GM12878 (cell line): Measurements from ENCODE around the gene FBXL5. TPM values are rescaled to one million over a fixed set of nuclear protein-coding genes. Genes with fewer than 3 reads are reported as not detected.

Source experiments
- ATAC-seq: fragments of 200-7000 bp; cut with Tn5 transposase; 3 replicates; pipeline ENCODE4 v1.9.1; 2020; ENCODE audit warnings: mild to moderate bottlenecking, moderate library complexity
- BruUV-seq: library from RNA; stranded (reverse); fragments of 400-500 nt; replicated peaks from 2 replicates; lab custom pipeline; 2021; lab: Mats Ljungman, UMichigan
- CTCF ChIA-PET: fragments of 300-600 bp; sonication (Branson Sonifier 250); formaldehyde crosslinking; extraction: SDS; loops from one replicate; lab custom pipeline; 2021; ENCODE audit warnings: inconsistent platforms; lab: Yijun Ruan, JAX
- POLR2A ChIA-PET: fragments of 350-600 bp; formaldehyde crosslinking; extraction: SDS; loops from one replicate; lab custom pipeline; 2021; ENCODE audit warnings: inconsistent platforms; lab: Charles Lee
- RAD21 ChIA-PET: fragments of 300-600 bp; sonication (Branson Sonifier 250); formaldehyde crosslinking; loops from one replicate; lab custom pipeline; 2023; ENCODE audit warnings: antibody characterized with exemption; ENCODE audit not compliant: unreplicated experiment; lab: Charles Lee
- SMC1A ChIA-PET: fragments of 300-600 bp; sonication (Branson Sonifier 250); formaldehyde crosslinking; loops from one replicate; lab custom pipeline; 2023; ENCODE audit not compliant: unreplicated experiment, uncharacterized antibody; lab: Charles Lee
- DNase-seq: peaks from one replicate; pipeline ENCODE4 v3.0.0-alpha.2; 2011; ENCODE audit warnings: low read depth, low spot score
- FAIRE-seq: peaks from 3 replicates; lab custom pipeline; 2011; peaks lifted over from hg19 to GRCh38; lab: Jason Lieb, UNC
- H2AFZ ChIP-seq: 2 replicates; pipeline ENCODE4 v1.6.0; 2011; ENCODE audit warnings: low read depth, low read length, control low read depth; ENCODE audit not compliant: control insufficient read depth
- H3K27ac ChIP-seq: 2 replicates; pipeline ENCODE4 v1.5.1; 2011; ENCODE audit warnings: control low read depth; ENCODE audit not compliant: control insufficient read depth, insufficient read depth
- H3K27me3 ChIP-seq, 2 experiments: replicated peaks in 1 of 2; 2 replicates each; pipeline versions ENCODE4 v1.6.0 to v1.6.1; 2011; ENCODE audit warnings: low read length in 1 of 2; ENCODE audit not compliant: control insufficient read depth in 2 of 2, insufficient read depth in 2 of 2
- H3K36me3 ChIP-seq, 2 experiments: 2 replicates each; pipeline ENCODE4 v1.5.1; 2011; ENCODE audit warnings: low read length in 1 of 2; ENCODE audit not compliant: control insufficient read depth in 2 of 2, insufficient read depth in 2 of 2
- H3K4me1 ChIP-seq: 2 replicates; pipeline ENCODE4 v1.6.1; 2011; ENCODE audit warnings: mild to moderate bottlenecking, low read length, moderate library complexity, mixed read lengths; ENCODE audit not compliant: control insufficient read depth, insufficient read depth
- H3K4me2 ChIP-seq: 2 replicates; pipeline ENCODE4 v1.6.0; 2011; ENCODE audit warnings: control low read depth; ENCODE audit not compliant: control insufficient read depth, insufficient read depth
- H3K4me3 ChIP-seq: fragments of 200-600 bp; sonication (generic); 2 replicates; pipeline ENCODE4 v1.5.1; 2016
- H3K79me2 ChIP-seq: 2 replicates; pipeline ENCODE4 v1.6.0; 2011; ENCODE audit warnings: low read length; ENCODE audit not compliant: control insufficient read depth, insufficient read depth
- H3K9ac ChIP-seq: 2 replicates; pipeline ENCODE4 v1.8.0; 2011; ENCODE audit warnings: low read length, control low read depth, mixed read lengths; ENCODE audit not compliant: control insufficient read depth, insufficient read depth
- H3K9me3 ChIP-seq: replicated peaks from 3 replicates; pipeline ENCODE4 v1.5.1; 2011; ENCODE audit warnings: mild to moderate bottlenecking, low read length; ENCODE audit not compliant: control insufficient read depth, insufficient read depth
- H4K20me1 ChIP-seq: 2 replicates; pipeline ENCODE4 v1.6.0; 2011; ENCODE audit not compliant: control insufficient read depth, insufficient read depth
- BHLHE40 ChIP-seq, 2 experiments: fragments of 450-650 bp in 1 of 2; IDR thresholded peaks; 2 replicates each; pipeline ENCODE4 v1.6.1; 2011 to 2017; ENCODE audit warnings: low read depth in 2 of 2, borderline replicate concordance in 1 of 2, improper control_type of control experiment in 1 of 2, low read length in 1 of 2, mild to moderate bottlenecking in 1 of 2
- ELK1 ChIP-seq: IDR thresholded peaks from 2 replicates; pipeline ENCODE4 v1.6.1; 2012; ENCODE audit warnings: low read depth, low read length, improper control_type of control experiment
- HSF1 ChIP-seq: fragments of 150-350 bp; IDR thresholded peaks from 2 replicates; pipeline ENCODE4 v1.6.1; 2014; ENCODE audit warnings: mild to moderate bottlenecking, low read depth, low read length
- PML ChIP-seq: IDR thresholded peaks from 2 replicates; pipeline ENCODE4 v1.6.1; 2012; ENCODE audit warnings: low read length, inconsistent platforms
- RAD21 ChIP-seq: IDR thresholded peaks from 2 replicates; pipeline ENCODE4 v1.6.1; 2011; ENCODE audit warnings: mild to moderate bottlenecking, low read depth, low read length, moderate library complexity; ENCODE audit not compliant: insufficient read depth
- RBBP5 ChIP-seq: fragments of 200-600 bp; sonication (generic); conservative IDR thresholded peaks from 2 replicates; pipeline ENCODE4 v1.6.1; 2016
- SKIL ChIP-seq: fragments of 450-650 bp; IDR thresholded peaks from 2 replicates; pipeline ENCODE4 v1.6.1; 2017; ENCODE audit warnings: mild to moderate bottlenecking, low read depth, inconsistent platforms; ENCODE audit not compliant: poor library complexity, severe bottlenecking
- SPI1 ChIP-seq: IDR thresholded peaks from 2 replicates; pipeline ENCODE4 v1.6.1; 2011; ENCODE audit warnings: low read depth, mild to moderate bottlenecking, low read length, moderate library complexity, borderline replicate concordance; ENCODE audit not compliant: insufficient read depth
- STAT1 ChIP-seq: fragments of 450-650 bp; conservative IDR thresholded peaks from 2 replicates; pipeline ENCODE4 v1.6.1; 2014; ENCODE audit warnings: antibody characterized with exemption, mild to moderate bottlenecking
- USF1 ChIP-seq: IDR thresholded peaks from 2 replicates; pipeline ENCODE4 v1.6.1; 2011; ENCODE audit warnings: borderline replicate concordance, low read depth, mild to moderate bottlenecking, moderate library complexity, mixed read lengths, low read length; ENCODE audit not compliant: insufficient read depth; ENCODE audit errors: extremely low read length
- ZBTB4 ChIP-seq: fragments of 450-650 bp; formaldehyde crosslinking; IDR thresholded peaks from 2 replicates; pipeline ENCODE4 v1.4.0; 2022; ENCODE audit warnings: mild to moderate bottlenecking, moderate library complexity
- WGBS: methylation state at CpG from one replicate; pipeline ENCODE4 v1.1.6; 2016; ENCODE audit warnings: low lambda C conversion rate; ENCODE audit not compliant: insufficient replicate concordance, insufficient coverage; ENCODE audit errors: missing lambda C conversion rate; 5-methylcytosine and 5-hydroxymethylcytosine counted together
- in situ Hi-C: fragments of 300-500 bp; cut with MboI; formaldehyde crosslinking; loops from 9 replicates; pipeline ENCODE4 v1.14.3; 2018; ENCODE audit warnings: mixed read lengths
- intact Hi-C: fragments of 100-400 bp; cut with micrococcal nuclease; formaldehyde crosslinking; loops from one replicate; pipeline ENCODE4 v1.14.2; 2022; ENCODE audit not compliant: unreplicated experiment
- polyA plus RNA-seq, 11 experiments: library from polyadenylated mRNA; depleted of rRNA in 4 of 11; unstranded in 6 of 11; stranded (reverse) in 5 of 11; fragments of >200 nt; fragmentation: Nextera tagmentation in 4 of 11; fragmentation: Illumina TruSeq in 1 of 11; extraction: Ambion mirVana in 4 of 11; extraction: Trizol in 1 of 11; gene quantifications; 1 replicate in 1 of 11; 2 replicates in 10 of 11; pipeline versions ENCODE4 v1.2.1 to v1.2.3, GENCODE V29; 2011 to 2016; ENCODE audit warnings: inconsistent platforms in 2 of 11, missing spikeins in 2 of 11, low read depth in 1 of 11
- total RNA-seq, 4 experiments: library from RNA; depleted of rRNA in 3 of 4; stranded (reverse); fragments of >200 nt in 3 of 4; fragmentation: Illumina TruSeq in 1 of 4; extraction: Trizol in 1 of 4; gene quantifications; 2 replicates each; pipeline versions ENCODE4 v1.2.1 to v1.2.3, GENCODE V29; 2013 to 2021

The FBXL5 gene
- total and polyA plus RNA-seq, 10 of the 15 experiments (the other 5 are each of a cell fraction or from before 2014, with no cell fraction given) = 10.1 to 46.2 (median 32.7) TPM

- SMC1A ChIA-PET = interaction anchor here (1.3 kb wide), 1 partner anchor 18 kb away, joined by 3 read pairs; no protein-coding TSS in a partner anchor
- FAIRE-seq = no peak
These were observed 67.5 kb downstream of the FBXL5 start for GRCh38 chr4:15587649-15588048.

More at GRCh38 chr4:15587649-15588048, 67.5 kb downstream of the FBXL5 start:
- H3K9me3 ChIP-seq = no peaks in the 10 kb centered on the region
- no peaks in the 10 kb centered on the region for H3K27me3 ChIP-seq
- H3K4me3 ChIP-seq = no peak overlapping the region
- intact Hi-C loops = no loop called here
- no peaks in the 10 kb centered on the region for H3K36me3 ChIP-seq
- H3K9ac ChIP-seq = no peak overlapping the region
- H4K20me1 ChIP-seq = no peaks in the 10 kb centered on the region
- H3K27ac ChIP-seq = no peak overlapping the region
- H3K79me2 ChIP-seq = no peaks in the 10 kb centered on the region
- WGBS = 65% methylated on average over 3 of the region's 3 CpGs
- H3K4me1 ChIP-seq = no peaks in the 10 kb centered on the region
- H3K4me2 ChIP-seq = no peak overlapping the region
- in situ Hi-C loops = no loop called here
- ATAC-seq = no peak
- H2AFZ ChIP-seq = no peak overlapping the region
- POLR2A ChIA-PET = no interaction called here
- RAD21 ChIA-PET = no interaction called here
- no peak for DNase-seq
- TF ChIP-seq SPI1 (no peak), HSF1 (no peak), ELK1 (no peak), RBBP5 (no peak), USF1 (no peak), PML (no peak), RAD21 (no peak), ZBTB4 (CRISPR knock-in tag) (no peak), SKIL (no peak), STAT1 (no peak), BHLHE40 (IDR thresholded peaks at IDR 0.05; ENCODE audit: borderline replicate concordance in 1 of 2, low read depth in 2 of 2, low read length in 1 of 2) (no peak)
- TF ChIP-seq, all 136 proteins: peak for 0
- BruUV-seq = no TSS peak
- CTCF ChIA-PET = no interaction called here
